Fibroblast of peridontal ligament (primary cell): ENCODE results near the gene SMARCC2.
A peak's percentile ranks its signal among the peaks of the same experiment; 100 is the strongest.
"Not testable (repeated sequence)": the region's sequence is repeated elsewhere in the genome, so short reads cannot be mapped to it uniquely, and the experiment has no call there.

Source experiments
- DNase-seq: peaks from one replicate; pipeline ENCODE4 v3.0.0-alpha.2; 2010; ENCODE audit errors: extremely low read depth

SMARCC2 gene

GRCh38 chr12:56163533-56164344, 25.5 kb downstream of the SMARCC2 start:
- DNase-seq, result no peak

- peak; percentile 27 for DNase-seq
These were observed 26.6 kb downstream of the SMARCC2 start for GRCh38 chr12:56162468-56163290.

GRCh38 chr12:56161690-56162351, 27.5 kb downstream of the SMARCC2 start:
- DNase-seq, result no peak

GRCh38 chr12:56160894-56161689, 28.2 kb downstream of the SMARCC2 start:
- no peak for DNase-seq

DNA sequence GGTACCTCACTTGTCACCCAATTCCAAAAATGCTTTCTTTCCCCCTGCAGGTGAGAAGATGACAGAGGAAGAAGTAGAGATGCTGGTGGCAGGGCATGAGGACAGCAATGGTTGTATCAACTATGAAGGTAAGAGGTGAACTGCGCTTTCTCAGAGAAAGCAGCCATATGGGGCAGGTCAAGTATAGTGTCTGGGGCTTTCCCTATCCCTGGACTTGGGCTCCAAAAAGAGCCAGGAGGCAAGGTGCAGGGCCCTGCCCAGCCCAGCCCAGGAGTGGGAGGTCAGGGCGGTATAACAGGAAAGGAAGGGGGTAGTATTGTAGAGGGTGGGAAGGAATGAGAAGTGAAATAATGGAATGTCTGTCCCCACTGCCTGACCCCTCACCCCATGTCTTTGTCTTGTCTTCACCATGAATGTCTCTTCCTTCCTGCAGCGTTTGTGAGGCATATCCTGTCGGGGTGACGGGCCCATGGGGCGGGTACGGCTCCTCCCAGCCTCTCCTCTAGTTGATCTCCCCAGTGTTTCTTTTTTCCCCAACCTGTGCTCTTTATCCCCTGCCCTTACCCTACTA, 29.0 kb downstream of the SMARCC2 start:
- no peak for DNase-seq

DNA sequence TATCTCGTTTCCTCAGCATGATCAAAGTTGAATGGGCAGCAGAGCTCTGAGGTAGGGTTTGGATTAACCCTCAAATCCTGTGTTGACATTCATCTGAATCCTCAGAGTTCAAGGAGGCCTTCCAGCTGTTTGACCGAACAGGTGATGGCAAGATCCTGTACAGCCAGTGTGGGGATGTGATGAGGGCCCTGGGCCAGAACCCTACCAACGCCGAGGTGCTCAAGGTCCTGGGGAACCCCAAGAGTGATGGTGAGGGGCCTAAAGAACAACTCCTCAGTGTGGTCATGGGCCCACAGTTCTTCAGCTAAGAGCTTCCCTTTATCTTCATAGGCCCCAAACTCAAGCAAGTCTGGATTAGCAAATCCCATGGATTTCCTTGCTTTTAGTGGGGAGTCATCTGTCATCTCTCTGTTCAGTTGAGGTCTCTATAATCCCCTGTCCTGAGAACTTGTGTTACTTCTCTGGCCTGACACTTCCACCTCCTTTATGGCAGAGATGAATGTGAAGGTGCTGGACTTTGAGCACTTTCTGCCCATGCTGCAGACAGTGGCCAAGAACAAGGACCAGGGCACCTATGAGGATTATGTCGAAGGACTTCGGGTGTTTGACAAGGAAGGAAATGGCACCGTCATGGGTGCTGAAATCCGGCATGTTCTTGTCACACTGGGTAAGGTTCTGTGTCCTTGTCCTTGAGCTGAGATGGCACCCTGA, 29.6 kb downstream of the SMARCC2 start:
- DNase-seq, result no peak

DNA sequence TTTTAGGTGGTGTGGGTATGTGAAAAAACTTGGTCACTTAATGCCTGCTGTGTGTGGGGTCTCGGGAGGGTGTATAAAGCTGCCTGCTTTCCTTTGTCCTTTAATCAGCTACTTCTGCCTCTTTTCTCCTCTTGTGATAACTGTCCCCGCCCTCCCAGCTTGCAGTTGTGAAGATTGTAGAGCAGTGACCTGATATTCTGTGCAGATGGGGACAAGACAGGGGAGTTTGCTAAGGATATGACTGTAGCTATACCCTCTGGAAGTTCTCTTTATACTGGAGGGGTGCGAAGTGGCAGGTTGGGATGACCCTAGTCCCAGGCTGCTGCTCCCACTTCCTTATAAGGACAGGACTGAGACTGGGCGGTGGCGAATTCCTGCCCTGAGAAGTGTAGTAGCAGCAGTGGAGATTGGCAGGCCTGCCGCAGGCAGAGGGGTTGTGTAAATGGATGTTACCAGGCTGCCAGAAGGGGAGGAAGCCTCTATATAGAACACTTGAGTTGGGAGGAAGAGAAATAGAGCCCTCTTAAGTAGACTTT, 30.3 kb downstream of the SMARCC2 start:
- peak; percentile 84 for DNase-seq

GRCh38 chr12:56158029-56158925, 31.0 kb downstream of the SMARCC2 start, which contains the start of gene MYL6:
MYL6 (plus strand) TSS chr12:56158359; CDS start chr12:56158402, 43 bp downstream.
- DNase-seq, result peak; percentile 99

DNA sequence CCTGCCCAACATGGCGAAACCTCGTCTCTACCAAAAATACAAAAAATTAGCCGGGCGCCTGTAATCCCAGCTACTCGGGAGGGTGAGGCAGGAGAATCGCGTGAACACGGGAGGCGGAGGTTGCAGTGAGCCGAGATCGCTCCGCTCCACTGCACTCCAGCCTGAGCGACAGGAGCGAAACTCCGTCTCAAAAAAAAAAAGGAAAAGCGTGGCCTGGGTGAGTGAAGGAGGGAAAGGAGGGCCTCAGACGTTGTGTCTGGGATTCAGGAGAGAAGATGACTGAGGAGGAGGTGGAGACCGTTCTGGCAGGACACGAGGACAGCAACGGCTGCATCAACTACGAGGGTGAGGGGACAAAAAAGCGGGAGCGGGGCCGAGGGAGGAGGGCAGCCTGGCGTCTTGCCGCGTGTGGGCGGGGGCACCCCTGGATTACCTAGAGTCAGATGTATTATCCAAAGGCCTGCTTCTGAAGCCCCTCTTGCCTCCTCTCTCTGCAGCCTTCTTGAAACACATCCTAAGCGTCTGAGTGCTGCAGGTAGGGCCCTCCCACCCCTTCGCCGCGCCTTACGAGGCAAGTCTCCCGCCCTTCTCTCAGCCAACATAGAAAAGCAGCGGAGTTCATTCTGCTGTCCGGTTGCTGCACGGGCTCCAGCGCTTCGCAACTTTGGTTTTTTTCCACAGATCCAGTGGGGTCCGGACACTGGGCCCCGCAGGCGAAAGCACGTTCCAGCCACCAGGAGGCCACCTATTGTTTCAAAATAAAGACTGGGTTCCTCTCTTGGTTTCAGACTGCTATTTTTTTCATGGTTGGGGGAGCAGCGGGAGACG, 31.9 kb downstream of the SMARCC2 start:
- peak; percentile 84 for DNase-seq

DNA sequence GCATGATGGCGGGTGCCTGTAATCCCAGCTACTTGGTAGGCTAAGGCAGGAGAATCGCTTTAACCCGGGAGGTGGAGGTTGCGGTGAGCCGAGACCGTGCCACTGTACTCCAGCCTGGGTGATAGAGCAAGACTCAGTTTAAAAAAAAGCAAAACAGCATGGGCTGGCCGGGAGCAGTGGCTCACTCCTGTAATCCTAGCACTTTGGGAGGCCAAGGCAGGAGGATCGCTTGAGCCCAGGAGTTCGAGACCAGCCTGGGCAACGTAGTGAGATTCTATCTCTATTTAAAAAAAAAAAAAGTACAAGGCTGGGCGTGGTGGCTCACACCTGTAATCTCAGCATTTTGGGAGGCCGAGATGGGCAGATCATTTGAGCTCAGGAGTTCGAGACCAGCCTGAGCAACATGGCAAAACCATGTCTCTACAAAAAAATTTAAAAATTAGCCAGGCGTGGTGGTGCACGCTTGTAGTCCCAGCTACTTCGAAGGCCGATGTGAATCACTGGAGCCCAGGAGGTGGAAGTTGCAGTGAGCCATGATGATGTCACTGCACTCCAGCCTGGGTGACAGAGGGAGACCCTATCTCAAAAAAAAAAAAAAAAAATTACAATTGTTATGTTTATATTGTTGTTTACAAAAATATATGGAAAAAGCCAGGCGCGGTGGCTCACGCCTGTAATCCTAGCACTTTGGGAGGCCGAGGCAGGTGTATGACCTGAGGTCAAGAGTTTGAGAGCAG, 32.7 kb downstream of the SMARCC2 start:
- DNase-seq, result not testable (repeated sequence)

DNA sequence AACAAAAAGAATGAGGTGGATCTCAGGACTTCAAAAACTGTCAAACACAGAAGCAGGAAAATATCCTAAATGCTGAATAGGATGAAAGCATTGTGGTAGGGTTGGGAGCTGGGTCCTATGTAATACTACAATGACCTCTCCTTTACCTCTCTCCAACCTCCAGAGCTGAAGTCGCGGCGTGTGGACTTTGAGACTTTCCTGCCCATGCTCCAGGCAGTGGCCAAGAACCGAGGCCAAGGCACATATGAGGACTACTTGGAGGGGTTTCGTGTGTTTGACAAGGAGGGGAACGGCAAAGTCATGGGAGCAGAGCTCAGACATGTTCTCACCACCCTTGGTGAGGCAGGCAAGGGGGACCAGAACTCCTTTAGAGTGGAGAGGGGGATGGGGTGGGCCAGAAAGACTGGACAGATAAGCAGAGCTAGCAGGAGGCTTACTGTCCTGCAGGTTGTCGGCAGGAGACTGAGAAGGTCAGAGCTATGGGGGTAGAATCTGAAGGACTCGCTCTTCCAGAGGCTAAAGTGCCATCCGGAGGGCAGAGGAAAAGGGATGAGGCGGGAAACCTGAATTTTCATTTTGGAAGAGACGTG, 33.9 kb downstream of the SMARCC2 start:
- DNase-seq, result no peak

- DNase-seq, result no peak
These were observed 34.5 kb downstream of the SMARCC2 start for GRCh38 chr12:56154818-56155217.

DNA sequence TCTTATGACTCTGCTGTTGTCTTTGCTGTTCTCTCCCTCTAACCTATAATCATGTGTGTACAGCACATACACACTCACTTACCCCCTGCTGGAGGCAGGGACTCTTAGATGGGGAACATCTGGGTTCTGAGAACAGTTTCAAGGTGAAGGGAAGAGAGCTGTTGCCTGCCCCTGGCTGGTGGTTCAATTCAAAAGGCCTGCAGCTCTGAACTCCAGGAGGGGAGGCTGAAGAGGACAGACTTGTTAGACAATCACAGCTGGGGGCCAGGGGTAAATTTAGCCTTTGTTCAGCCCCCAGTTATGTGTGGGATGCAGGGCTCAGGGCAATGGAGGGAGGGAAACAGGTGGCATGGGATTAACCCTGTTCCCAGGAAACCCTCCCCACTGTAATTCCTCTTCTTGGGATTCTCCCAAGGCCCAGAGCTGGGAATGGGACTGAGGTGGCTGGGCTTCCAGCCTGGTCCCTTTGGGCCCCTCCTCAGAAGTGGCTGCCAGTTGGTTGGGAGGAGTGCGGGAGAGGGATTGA, 35.0 kb downstream of the SMARCC2 start:
- no peak for DNase-seq

DNA sequence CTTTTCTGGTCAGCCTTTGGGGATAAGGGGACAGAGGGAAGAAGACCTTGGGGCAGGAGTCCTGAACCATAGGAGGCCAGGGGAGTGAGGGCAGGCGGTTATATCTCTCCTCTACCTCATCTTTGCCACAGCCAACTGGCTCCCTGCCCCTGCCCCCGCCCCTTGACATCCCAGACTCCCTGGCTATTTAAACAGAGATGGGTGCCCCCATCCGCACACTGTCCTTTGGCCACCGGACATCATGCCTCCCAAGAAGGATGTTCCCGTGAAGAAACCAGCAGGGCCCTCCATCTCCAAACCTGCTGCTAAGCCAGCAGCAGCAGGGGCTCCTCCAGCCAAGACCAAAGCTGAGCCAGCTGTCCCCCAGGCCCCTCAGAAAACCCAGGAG, 35.6 kb downstream of the SMARCC2 start:
- DNase-seq, result no peak

- no peak for DNase-seq
These were observed 36.3 kb downstream of the SMARCC2 start for GRCh38 chr12:56152756-56153677.
